GM21528 (cell line): ENCODE data around the gene CLGN.

Experiments used
- ATAC-seq: cut with Tn5 transposase; IDR thresholded peaks from one replicate; pipeline ENCODE4 v1.9.1; 2021; ENCODE audit warnings: mild to moderate bottlenecking, moderate library complexity; ENCODE audit not compliant: unreplicated experiment, low FRiP score

Gene CLGN

DNA sequence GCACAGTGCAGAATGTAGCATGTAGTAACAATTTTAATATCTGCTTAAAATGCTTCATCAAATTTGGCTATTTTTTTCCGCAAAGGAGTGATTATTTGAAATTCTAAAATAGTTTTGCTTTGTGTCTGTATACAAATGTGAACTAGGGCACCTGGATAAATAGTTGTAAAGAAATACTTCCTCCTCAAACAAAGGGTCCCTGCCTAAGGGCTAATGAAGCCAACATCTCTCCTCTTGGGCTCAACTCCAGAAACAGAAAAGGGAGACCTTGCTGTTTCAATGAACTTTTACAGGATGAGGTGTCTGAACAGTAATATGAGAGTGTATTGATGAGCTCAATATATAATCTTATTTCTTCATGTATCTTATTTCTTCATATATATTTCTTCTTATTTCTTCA, 84.8 kb downstream of the CLGN start:
- no peak for ATAC-seq
